WERI-Rb-1 (cell line): ENCODE results near the gene CALML5.
"Not testable (repeated sequence)": the region's sequence is repeated elsewhere in the genome, so short reads cannot be mapped to it uniquely, and the experiment has no call there.

Experiments
- DNase-seq: peaks from one replicate; pipeline ENCODE4 v3.0.0-alpha.2; 2020
- H3K27ac ChIP-seq: fragments of 250-450 bp; sonication (Bioruptor Pico); 2 replicates; pipeline ENCODE4 v1.5.1; 2020; ENCODE audit warnings: mild to moderate bottlenecking, moderate library complexity
- H3K27me3 ChIP-seq: fragments of 250-450 bp; sonication (Bioruptor Pico); 2 replicates; pipeline ENCODE4 v1.5.1; 2021; ENCODE audit warnings: mild to moderate bottlenecking, low read depth, moderate library complexity; ENCODE audit not compliant: insufficient read depth, severe bottlenecking
- H3K36me3 ChIP-seq: fragments of 250-450 bp; sonication (Bioruptor Pico); 2 replicates; pipeline ENCODE4 v1.5.1; 2020; ENCODE audit warnings: mild to moderate bottlenecking, moderate library complexity
- H3K4me3 ChIP-seq: 2 replicates; pipeline ENCODE4 v1.5.1; 2011; ENCODE audit warnings: low read depth, mild to moderate bottlenecking, control low read depth, low read length
- H3K9me3 ChIP-seq: fragments of 250-450 bp; sonication (Bioruptor Pico); 2 replicates; pipeline ENCODE4 v1.5.1; 2021; ENCODE audit warnings: mild to moderate bottlenecking, moderate library complexity; ENCODE audit not compliant: severe bottlenecking
- CTCF ChIP-seq: IDR thresholded peaks from 2 replicates; pipeline ENCODE4 v1.5.1; 2011; ENCODE audit warnings: low read depth, mild to moderate bottlenecking, control low read depth, inconsistent platforms, low read length

The CALML5 gene

GRCh38 chr10:5478694-5479305 is 20.6 kb downstream of the CALML5 start:
- H3K9me3 ChIP-seq: no peaks in the 10 kb centered on the region
- DNase-seq: no peak
- H3K27me3 ChIP-seq: no peaks in the 10 kb centered on the region
- no peaks in the 10 kb centered on the region for H3K36me3 ChIP-seq
- H3K27ac ChIP-seq: no peak overlapping the region
- TF ChIP-seq CTCF: no peak
- no peak overlapping the region for H3K4me3 ChIP-seq

GRCh38 chr10:5477948-5478693 is 21.2 kb downstream of the CALML5 start:
- Histone ChIP-seq H3K36me3 (no peaks in the 10 kb centered on the region), H3K9me3 (no peaks in the 10 kb centered on the region), H3K27ac (no peak overlapping the region), H3K27me3 (no peaks in the 10 kb centered on the region), H3K4me3 (no peak overlapping the region)
- TF ChIP-seq CTCF: no peak
- no peak for DNase-seq

- no peaks in the 10 kb centered on the region for H3K36me3 ChIP-seq
- DNase-seq: peak; percentile 33
- no peaks in the 10 kb centered on the region for H3K27me3 ChIP-seq
- H3K9me3 ChIP-seq: no peaks in the 10 kb centered on the region
- no peak overlapping the region for H3K27ac ChIP-seq
- no peak overlapping the region for H3K4me3 ChIP-seq
- TF ChIP-seq CTCF: no peak
Observed at GRCh38 chr10:5476918-5477525, 22.3 kb downstream of the CALML5 start.

- not testable (repeated sequence) for H3K9me3 ChIP-seq, H3K4me3 ChIP-seq, DNase-seq, H3K36me3 ChIP-seq, H3K27me3 ChIP-seq, H3K27ac ChIP-seq
Observed at GRCh38 chr10:5475974-5476807, 23.2 kb downstream of the CALML5 start.

- H3K4me3 ChIP-seq, H3K9me3 ChIP-seq, H3K27ac ChIP-seq, DNase-seq, H3K36me3 ChIP-seq, H3K27me3 ChIP-seq: not testable (repeated sequence)
Observed at GRCh38 chr10:5475088-5475487, 24.3 kb downstream of the CALML5 start.

- not testable (repeated sequence) for H3K4me3 ChIP-seq, DNase-seq, H3K36me3 ChIP-seq, H3K27me3 ChIP-seq, H3K9me3 ChIP-seq, H3K27ac ChIP-seq
Observed at GRCh38 chr10:5474642-5475041, 24.7 kb downstream of the CALML5 start.

GRCh38 chr10:5470062-5470751 is 29.2 kb downstream of the CALML5 start:
- no peak for DNase-seq
- Histone ChIP-seq H3K4me3 (no peak overlapping the region), H3K9me3 (no peaks in the 10 kb centered on the region), H3K27me3 (no peaks in the 10 kb centered on the region), H3K27ac (no peak overlapping the region), H3K36me3 (no peaks in the 10 kb centered on the region)
- TF ChIP-seq CTCF: no peak
